HepG2 (cell line): ENCODE measurements around the gene TEKT5. TPM values are rescaled to one million over a fixed set of nuclear protein-coding genes. Genes with fewer than 3 reads are reported as not detected.

Source experiments
- CEBPB ChIP-seq: IDR thresholded peaks from 2 replicates; pipeline ENCODE4 v1.6.1; 2011; ENCODE audit warnings: low read depth, low read length, improper control_type of control experiment, borderline replicate concordance
- E2F1 ChIP-seq: sonication (generic); formaldehyde crosslinking; IDR thresholded peaks from 2 replicates; pipeline ENCODE4 v1.5.0; 2020; ENCODE audit warnings: missing genetic modification reagents
- GTF3A ChIP-seq: sonication (generic); formaldehyde crosslinking; conservative IDR thresholded peaks from 2 replicates; pipeline ENCODE4 v1.4.0; 2020; ENCODE audit warnings: mild to moderate bottlenecking, missing genetic modification reagents
- HOXA7 ChIP-seq: sonication (generic); formaldehyde crosslinking; IDR thresholded peaks from 2 replicates; pipeline ENCODE4 v1.8.1; 2022; ENCODE audit warnings: mild to moderate bottlenecking, missing genetic modification reagents, moderate library complexity
- KLF12 ChIP-seq: sonication (generic); formaldehyde crosslinking; IDR thresholded peaks from 2 replicates; pipeline ENCODE4 v1.4.0; 2020; ENCODE audit warnings: missing genetic modification reagents, borderline replicate concordance
- KLF13 ChIP-seq: sonication (generic); formaldehyde crosslinking; IDR thresholded peaks from 2 replicates; pipeline ENCODE4 v1.4.0; 2020; ENCODE audit warnings: mild to moderate bottlenecking, missing genetic modification reagents
- KMT2B ChIP-seq: IDR thresholded peaks from 2 replicates; pipeline ENCODE4 v1.6.1; 2016; ENCODE audit warnings: missing genetic modification reagents, missing compliant biosample characterization
- PRMT3 ChIP-seq: sonication (generic); formaldehyde crosslinking; IDR thresholded peaks from 2 replicates; pipeline ENCODE4 v1.8.1; 2022; ENCODE audit warnings: low read depth, mild to moderate bottlenecking, moderate library complexity, missing genetic modification reagents, borderline replicate concordance
- SALL2 ChIP-seq: sonication (generic); formaldehyde crosslinking; IDR thresholded peaks from 2 replicates; pipeline ENCODE4 v1.8.1; 2023; ENCODE audit warnings: mild to moderate bottlenecking, missing genetic modification reagents, inconsistent platforms
- SMARCE1 ChIP-seq: fragments of 450-650 bp; IDR thresholded peaks from 2 replicates; pipeline ENCODE4 v1.6.1; 2017; ENCODE audit warnings: borderline replicate concordance
- XRCC5 ChIP-seq: fragments of 200-400 bp; formaldehyde crosslinking; optimal IDR thresholded peaks from 2 replicates; pipeline ENCODE3; 2017; ENCODE audit warnings: mild to moderate bottlenecking, low read length
- ZBTB10 ChIP-seq: sonication (generic); formaldehyde crosslinking; IDR thresholded peaks from 2 replicates; pipeline ENCODE4 v1.4.0; 2020; ENCODE audit warnings: missing genetic modification reagents, borderline replicate concordance
- ZBTB20 ChIP-seq: sonication (generic); formaldehyde crosslinking; IDR thresholded peaks from 2 replicates; pipeline ENCODE4 v1.8.1; 2023; ENCODE audit warnings: missing genetic modification reagents, low read depth, mild to moderate bottlenecking, borderline replicate concordance
- ZFP37 ChIP-seq: sonication (generic); formaldehyde crosslinking; IDR thresholded peaks from 2 replicates; pipeline ENCODE4 v1.4.0; 2020; ENCODE audit warnings: missing genetic modification reagents, borderline replicate concordance
- ZNF234 ChIP-seq: sonication (generic); formaldehyde crosslinking; conservative IDR thresholded peaks from 2 replicates; pipeline ENCODE4 v1.5.1; 2020; ENCODE audit warnings: mild to moderate bottlenecking, missing genetic modification reagents
- ZNF574 ChIP-seq: sonication (generic); formaldehyde crosslinking; IDR thresholded peaks from 2 replicates; pipeline ENCODE4 v1.4.0; 2020; ENCODE audit warnings: missing genetic modification reagents
- ZNF580 ChIP-seq: IDR thresholded peaks from 2 replicates; pipeline ENCODE4 v1.6.1; 2016; ENCODE audit warnings: low read depth, borderline replicate concordance
- ZNF691 ChIP-seq: sonication (generic); formaldehyde crosslinking; IDR thresholded peaks from 2 replicates; pipeline ENCODE4 v1.4.0; 2020; ENCODE audit warnings: missing genetic modification reagents, low read depth, mild to moderate bottlenecking, borderline replicate concordance
- ZNF776 ChIP-seq: sonication (generic); formaldehyde crosslinking; IDR thresholded peaks from 2 replicates; pipeline ENCODE4 v1.4.0; 2020; ENCODE audit warnings: mild to moderate bottlenecking, missing genetic modification reagents
- ZNF83 ChIP-seq: sonication (generic); formaldehyde crosslinking; IDR thresholded peaks from 2 replicates; pipeline ENCODE4 v1.4.0; 2020; ENCODE audit warnings: missing genetic modification reagents, mild to moderate bottlenecking, borderline replicate concordance
- ZSCAN9 ChIP-seq: IDR thresholded peaks from 2 replicates; pipeline ENCODE4 v1.6.1; 2016; ENCODE audit warnings: borderline replicate concordance
- polyA plus RNA-seq, 8 experiments: library from polyadenylated mRNA; depleted of rRNA in 3 of 8; stranded (reverse) in 7 of 8; unstranded in 1 of 8; fragments of >200 nt; fragmentation: Illumina TruSeq in 4 of 8; extraction: Trizol in 4 of 8; gene quantifications; 2 replicates each; pipeline versions ENCODE4 v1.2.1 to v1.2.3, GENCODE V29; 2011 to 2016; ENCODE audit warnings: low read depth in 4 of 8, missing spikeins in 1 of 8, mixed read lengths in 1 of 8; ENCODE audit not compliant: insufficient read depth in 1 of 8
- total RNA-seq, 5 experiments: library from RNA; depleted of rRNA; stranded (reverse); fragments of >200 nt; fragmentation: Illumina TruSeq; extraction: Trizol; gene quantifications; 2 replicates each; pipeline ENCODE4 v1.2.3, GENCODE V29; 2016; ENCODE audit warnings: low read depth in 1 of 5

Gene TEKT5
- total and polyA plus RNA-seq, 2 of the 13 experiments (the other 11 are each of a cell fraction or from before 2014, with no cell fraction given): 0.16 TPM; not detected in 1

- TF ChIP-seq SMARCE1: no peak
- TF ChIP-seq ZBTB20 (CRISPR knock-in tag): peak; percentile 60; the same call in 1 of the 2 replicates
- no peak for TF ChIP-seq KLF12 (CRISPR knock-in tag)
- peak; percentile 31 for TF ChIP-seq XRCC5
- TF ChIP-seq GTF3A: no peak
- TF ChIP-seq KLF13 (CRISPR knock-in tag): no peak
- TF ChIP-seq CEBPB: no peak; the same call in 1 of the 2 replicates
- TF ChIP-seq ZNF83 (CRISPR knock-in tag): no peak
- TF ChIP-seq ZFP37 (CRISPR knock-in tag): no peak
- TF ChIP-seq ZNF691 (CRISPR knock-in tag): 0 out of 2 replicates have a peak, but pooled peaks have one; percentile 10
- no peak for TF ChIP-seq ZBTB10 (CRISPR knock-in tag)
- 0 out of 2 replicates have a peak, but pooled peaks have one; percentile 38 for TF ChIP-seq KMT2B
- TF ChIP-seq HOXA7: no peak
- peak; percentile 46; the same call in 1 of the 2 replicates for TF ChIP-seq ZNF580 (CRISPR knock-in tag)
- no peak for TF ChIP-seq ZNF234 (CRISPR knock-in tag)
- TF ChIP-seq SALL2 (CRISPR knock-in tag): 0 out of 2 replicates have a peak, but pooled peaks have one; percentile 4
- no peak for TF ChIP-seq ZNF776 (CRISPR knock-in tag)
- TF ChIP-seq ZSCAN9 (CRISPR knock-in tag): 0 out of 2 replicates have a peak, but pooled peaks have one; percentile 37
- TF ChIP-seq ZNF574: peak; percentile 57
- no peak; the same call in 1 of the 2 replicates for TF ChIP-seq E2F1
- TF ChIP-seq PRMT3 (CRISPR knock-in tag): no peak
Measured at GRCh38 chr16:10578474-10579316, 116.0 kb downstream of the TEKT5 start (continued).
